ENCODE measurements around the gene CD3E. TPM values are rescaled to one million over a fixed set of nuclear protein-coding genes. Genes with fewer than 3 reads are reported as not detected.
A peak's percentile ranks its signal among the peaks of the same experiment; 100 is the strongest.

Gene CD3E
- total and polyA plus RNA-seq, 2 donors (not counting 1 experiment from before 2014, with no cell fraction given) = 1.0 to 1.7 TPM

DNA sequence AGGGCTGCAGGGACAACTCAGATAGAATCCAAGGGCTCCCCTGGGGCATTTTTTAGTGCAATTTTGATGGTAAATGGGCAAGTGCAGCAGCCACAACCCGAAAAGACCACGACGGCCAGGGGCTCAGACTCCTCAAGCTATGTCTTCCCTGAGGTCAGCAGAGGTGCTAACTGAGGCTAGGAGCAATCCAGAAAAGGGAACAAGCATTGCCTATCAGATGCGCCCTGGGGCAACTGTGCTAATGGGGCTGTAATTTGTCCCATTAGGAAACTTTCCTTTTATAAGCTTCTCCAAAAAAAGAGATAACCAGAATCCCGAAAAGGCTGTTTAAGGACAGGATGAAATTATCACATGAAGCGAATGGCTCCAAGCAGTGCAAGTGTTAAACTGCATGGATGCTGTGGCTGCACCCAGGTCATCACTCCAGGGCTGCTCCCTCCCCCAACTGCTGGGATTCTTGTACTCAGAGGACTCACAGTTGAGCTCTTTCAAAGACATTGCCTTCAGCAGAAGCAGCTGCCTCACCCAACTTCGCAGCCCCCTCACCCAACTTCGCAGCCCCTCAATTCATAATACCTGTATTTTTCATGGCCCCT is 2.8 kb upstream of the CD3E start:
- Histone ChIP-seq H3K79me2 (ENCODE audit: control insufficient read depth, insufficient read depth, low read length) (no peaks in the 10 kb centered on the region), H3K27me3 (replicated peaks in 1 of 4; ENCODE audit: control extremely low read depth in 1 of 4, control insufficient read depth in 3 of 4, insufficient read depth in 4 of 4, low read length in 3 of 4) (no peaks in the 10 kb centered on the region), H4K20me1 (ENCODE audit: control insufficient read depth, insufficient read depth, low read length, poor library complexity, severe bottlenecking) (no peaks in the 10 kb centered on the region), H3K9ac (ENCODE audit: low read length) (no peak overlapping the region), H3K27ac (ENCODE audit: low read length in 2 of 2) (no peak overlapping the region), H3K36me3 (replicated peaks in 1 of 2; ENCODE audit: control extremely low read depth in 1 of 2, control insufficient read depth in 1 of 2, extremely low read depth in 1 of 2, insufficient read depth in 2 of 2, low read length in 1 of 2) (no peaks in the 10 kb centered on the region), H3K4me3 (ENCODE audit: control extremely low read depth in 1 of 5, extremely low read depth in 1 of 5, insufficient read depth in 1 of 5, low read depth in 2 of 5, low read length in 4 of 5) (no peak overlapping the region), H2AFZ (ENCODE audit: insufficient read depth, low read depth, low read length, poor library complexity, severe bottlenecking) (no peak overlapping the region), H3K9me3 (ENCODE audit: control extremely low read depth in 1 of 3, control insufficient read depth in 2 of 3, insufficient read depth in 1 of 3, low read length in 2 of 3) (no peaks in the 10 kb centered on the region), H3K4me2 (replicated peaks; ENCODE audit: low read depth, low read length, poor library complexity, severe bottlenecking) (no peak overlapping the region), H3K4me1 (ENCODE audit: control insufficient read depth in 2 of 2, insufficient read depth in 2 of 2, low read length in 2 of 2) (peaks cover 4 to 5% of the 10 kb centered on the region in 2 donors)
- Mint-ChIP-seq H3K4me1 (peaks cover 11% of the 10 kb centered on the region), H3K4me3 (no peak overlapping the region), H3K9me3 (ENCODE audit: insufficient read depth) (no peaks in the 10 kb centered on the region), H3K27me3 (peaks cover 5% of the 10 kb centered on the region), H3K27ac (no peak overlapping the region)
- ChIA-PET CTCF (interaction anchor here (0.8 to 3.3 kb wide), 5 partner anchors 50 to 186 kb away, joined by 3 to 16 read pairs (median 4); no protein-coding TSS in a partner anchor), POLR2A (interaction anchor here (0.6 kb wide), 2 partner anchors 43 to 118 kb away, joined by 3 to 4 read pairs; no protein-coding TSS in a partner anchor)
- intact Hi-C loops (cut with micrococcal nuclease) = no loop called here
- ATAC-seq (ENCODE audit: low read depth) = no peak
- TF ChIP-seq EZH2 (IDR thresholded peaks at IDR 0.05; ENCODE audit: borderline replicate concordance, insufficient read depth, low read depth, low read length, poor library complexity, severe bottlenecking) = no peak
- TF ChIP-seq, protein P1, sequence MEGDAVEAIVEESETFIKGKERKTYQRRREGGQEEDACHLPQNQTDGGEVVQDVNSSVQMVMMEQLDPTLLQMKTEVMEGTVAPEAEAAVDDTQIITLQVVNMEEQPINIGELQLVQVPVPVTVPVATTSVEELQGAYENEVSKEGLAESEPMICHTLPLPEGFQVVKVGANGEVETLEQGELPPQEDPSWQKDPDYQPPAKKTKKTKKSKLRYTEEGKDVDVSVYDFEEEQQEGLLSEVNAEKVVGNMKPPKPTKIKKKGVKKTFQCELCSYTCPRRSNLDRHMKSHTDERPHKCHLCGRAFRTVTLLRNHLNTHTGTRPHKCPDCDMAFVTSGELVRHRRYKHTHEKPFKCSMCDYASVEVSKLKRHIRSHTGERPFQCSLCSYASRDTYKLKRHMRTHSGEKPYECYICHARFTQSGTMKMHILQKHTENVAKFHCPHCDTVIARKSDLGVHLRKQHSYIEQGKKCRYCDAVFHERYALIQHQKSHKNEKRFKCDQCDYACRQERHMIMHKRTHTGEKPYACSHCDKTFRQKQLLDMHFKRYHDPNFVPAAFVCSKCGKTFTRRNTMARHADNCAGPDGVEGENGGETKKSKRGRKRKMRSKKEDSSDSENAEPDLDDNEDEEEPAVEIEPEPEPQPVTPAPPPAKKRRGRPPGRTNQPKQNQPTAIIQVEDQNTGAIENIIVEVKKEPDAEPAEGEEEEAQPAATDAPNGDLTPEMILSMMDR (IDR thresholded peaks at IDR 0.05) = no peak
- whole genome bisulfite sequencing (ENCODE audit: insufficient coverage) = 87% methylated on average over 7 of the region's 8 CpGs
- no peak for DNase-seq

GRCh38 chr11:118304227-118304567 is 333 bp upstream of the CD3E start:
- TF ChIP-seq EZH2 (IDR thresholded peaks at IDR 0.05; ENCODE audit: borderline replicate concordance, insufficient read depth, low read depth, low read length, poor library complexity, severe bottlenecking) = no peak
- TF ChIP-seq, protein P1 (IDR thresholded peaks at IDR 0.05) = no peak
- Mint-ChIP-seq H3K27me3 (peaks cover 5% of the 10 kb centered on the region), H3K27ac (no peak overlapping the region), H3K4me1 (peaks cover 11% of the 10 kb centered on the region), H3K4me3 (no peak overlapping the region), H3K9me3 (ENCODE audit: insufficient read depth) (no peaks in the 10 kb centered on the region)
- ChIA-PET POLR2A (no interaction called here), CTCF (interaction anchor here (2.0 kb wide), 1 partner anchor 9 kb away, joined by 7 read pairs; no protein-coding TSS in a partner anchor)
- Histone ChIP-seq H3K9ac (ENCODE audit: low read length) (no peak overlapping the region), H3K27me3 (replicated peaks in 1 of 4; ENCODE audit: control extremely low read depth in 1 of 4, control insufficient read depth in 3 of 4, insufficient read depth in 4 of 4, low read length in 3 of 4) (no peaks in the 10 kb centered on the region), H3K27ac (ENCODE audit: low read length in 2 of 2) (no peak overlapping the region), H3K4me1 (ENCODE audit: control insufficient read depth in 2 of 2, insufficient read depth in 2 of 2, low read length in 2 of 2) (peaks cover 4 to 5% of the 10 kb centered on the region in 2 donors), H3K4me2 (replicated peaks; ENCODE audit: low read depth, low read length, poor library complexity, severe bottlenecking) (no peak overlapping the region), H3K79me2 (ENCODE audit: control insufficient read depth, insufficient read depth, low read length) (no peaks in the 10 kb centered on the region), H2AFZ (ENCODE audit: insufficient read depth, low read depth, low read length, poor library complexity, severe bottlenecking) (peak overlapping the region; percentile 20), H3K36me3 (replicated peaks in 1 of 2; ENCODE audit: control extremely low read depth in 1 of 2, control insufficient read depth in 1 of 2, extremely low read depth in 1 of 2, insufficient read depth in 2 of 2, low read length in 1 of 2) (no peaks in the 10 kb centered on the region), H3K9me3 (ENCODE audit: control extremely low read depth in 1 of 3, control insufficient read depth in 2 of 3, insufficient read depth in 1 of 3, low read length in 2 of 3) (no peaks in the 10 kb centered on the region), H4K20me1 (ENCODE audit: control insufficient read depth, insufficient read depth, low read length, poor library complexity, severe bottlenecking) (no peaks in the 10 kb centered on the region), H3K4me3 (ENCODE audit: control extremely low read depth in 1 of 5, extremely low read depth in 1 of 5, insufficient read depth in 1 of 5, low read depth in 2 of 5, low read length in 4 of 5) (no peak overlapping the region)
- 0% methylated on average over 1 of the region's 1 CpG for WGBS (ENCODE audit: insufficient coverage)
- ATAC-seq (ENCODE audit: low read depth) (no peak), DNase-seq (no peak)
- intact Hi-C loops (cut with micrococcal nuclease) = no loop called here
